Stimulated activated CD4-positive, alpha-beta T cell treated with anti-CD3 and anti-CD28 coated beads, Interleukin-12 subunit alpha, Interleukin-12 subunit beta, amount 100 ng/mL, for 4 hours (primary cell): ENCODE measurements around the gene PPP4R2.
"Not testable (repeated sequence)": the region's sequence is repeated elsewhere in the genome, so short reads cannot be mapped to it uniquely, and the experiment has no call there.

ENCODE experiments used
- DNase-seq: peaks from one replicate; pipeline ENCODE4 v3.0.0-alpha.2; 2020

The PPP4R2 gene

DNA sequence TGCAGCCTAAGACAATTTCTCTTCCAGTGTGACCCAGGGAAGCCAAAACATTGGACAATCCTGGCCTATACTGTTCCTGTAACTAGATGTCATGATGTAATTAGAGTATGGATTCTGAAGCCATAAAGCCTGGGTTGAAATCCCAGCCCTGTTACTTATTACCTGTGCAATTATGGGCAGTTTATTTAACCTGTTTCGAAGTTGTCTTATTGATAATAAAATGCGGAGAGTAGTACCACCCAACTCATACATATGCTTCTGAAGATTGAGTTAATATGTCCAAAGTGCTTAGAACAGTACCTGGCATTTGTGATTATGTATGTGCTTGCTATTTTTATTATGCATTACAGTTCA lies 30.1 kb downstream of the PPP4R2 start:
- DNase-seq: no peak

DNA sequence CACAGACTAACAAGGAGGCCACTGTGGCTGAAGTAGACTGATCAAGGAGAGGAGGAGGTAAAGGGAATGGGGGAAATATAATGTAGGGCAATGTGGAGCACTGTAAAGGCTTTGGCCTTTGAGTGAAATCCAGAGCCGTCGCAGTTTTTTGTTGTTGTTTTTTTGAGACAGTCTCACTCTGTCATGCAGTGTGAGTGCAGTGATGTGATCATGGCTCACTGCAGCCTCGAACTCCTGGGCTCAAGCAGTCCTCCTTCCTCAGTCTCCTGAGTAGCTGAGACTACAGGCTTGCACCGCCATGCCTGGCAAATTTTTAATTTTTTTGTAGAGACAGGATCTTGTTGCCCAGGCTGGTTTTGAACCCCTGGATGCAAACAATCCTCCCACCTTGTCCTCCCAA lies 32.2 kb downstream of the PPP4R2 start:
- DNase-seq: no peak

DNA sequence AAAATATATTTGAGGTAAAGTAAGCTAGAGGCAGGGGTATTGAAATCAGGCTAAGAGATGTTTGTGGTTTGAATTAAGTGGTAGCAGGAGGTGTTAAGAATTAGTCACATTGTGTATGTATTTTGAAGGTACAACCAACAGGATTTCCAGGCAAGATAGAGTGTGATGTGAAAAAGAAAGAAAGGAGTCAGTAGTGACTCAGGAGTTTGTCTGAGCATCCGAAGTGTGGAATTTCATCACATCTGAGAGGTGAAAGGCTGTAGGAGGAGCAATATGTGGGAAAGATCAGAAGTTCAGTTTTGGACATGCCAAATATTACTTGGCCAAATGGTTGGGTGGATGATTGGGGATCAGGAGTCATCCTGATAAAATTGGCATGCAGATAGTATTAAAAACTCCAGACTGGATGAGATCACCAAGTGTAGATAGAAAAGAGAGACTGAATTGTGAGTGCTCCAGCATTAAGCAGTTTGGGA lies 32.7 kb downstream of the PPP4R2 start:
- no peak for DNase-seq

DNA sequence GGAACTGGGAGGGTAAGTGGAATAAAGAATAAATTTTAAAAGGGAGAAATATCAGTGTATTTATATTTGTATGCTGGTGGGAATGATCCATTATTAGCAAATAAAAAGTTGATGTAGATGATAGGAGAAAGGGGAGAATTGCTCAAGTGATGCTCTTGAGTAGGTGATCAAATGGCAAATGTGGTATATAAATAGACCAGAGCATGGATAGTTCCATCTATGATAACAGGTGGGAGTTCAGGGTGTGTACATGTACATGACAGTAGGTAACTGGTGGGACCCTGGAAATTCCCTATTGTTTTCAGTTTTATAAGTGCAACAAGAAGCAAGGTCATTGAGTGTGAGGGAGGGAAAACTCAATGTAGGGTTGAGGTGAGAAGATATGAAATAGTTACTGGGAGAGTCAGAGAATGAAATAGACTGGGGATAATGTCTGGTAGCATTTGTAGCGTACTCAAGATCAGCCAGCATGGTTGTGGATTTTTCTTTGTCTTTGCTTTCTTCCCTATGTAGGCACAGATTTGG lies 33.5 kb downstream of the PPP4R2 start:
- no peak for DNase-seq

DNA sequence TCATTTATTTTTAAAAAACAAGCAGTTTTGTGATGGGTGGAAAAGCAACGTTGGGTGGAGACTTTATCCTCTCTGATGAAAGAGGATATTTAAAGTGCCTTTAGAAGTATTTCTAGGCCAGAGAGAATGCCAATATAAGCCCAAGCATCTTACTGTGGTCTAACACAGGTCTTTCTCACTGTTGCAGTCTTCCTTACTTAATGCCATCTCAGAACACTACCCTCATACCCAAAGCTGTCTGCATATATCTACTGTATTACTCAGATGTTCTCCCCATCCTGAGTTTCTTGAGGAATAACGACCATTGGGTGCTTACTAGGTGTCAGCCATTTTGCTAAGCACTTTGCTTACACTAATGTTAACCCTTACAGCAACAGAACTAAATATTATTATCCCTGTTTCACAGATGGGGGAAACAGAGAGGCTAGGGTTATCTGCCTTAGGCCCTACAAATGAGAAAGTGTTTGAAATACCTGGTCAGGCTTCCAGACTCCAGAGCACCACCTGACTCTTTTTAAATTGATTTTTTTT lies 35.0 kb downstream of the PPP4R2 start:
- DNase-seq: no peak

DNA sequence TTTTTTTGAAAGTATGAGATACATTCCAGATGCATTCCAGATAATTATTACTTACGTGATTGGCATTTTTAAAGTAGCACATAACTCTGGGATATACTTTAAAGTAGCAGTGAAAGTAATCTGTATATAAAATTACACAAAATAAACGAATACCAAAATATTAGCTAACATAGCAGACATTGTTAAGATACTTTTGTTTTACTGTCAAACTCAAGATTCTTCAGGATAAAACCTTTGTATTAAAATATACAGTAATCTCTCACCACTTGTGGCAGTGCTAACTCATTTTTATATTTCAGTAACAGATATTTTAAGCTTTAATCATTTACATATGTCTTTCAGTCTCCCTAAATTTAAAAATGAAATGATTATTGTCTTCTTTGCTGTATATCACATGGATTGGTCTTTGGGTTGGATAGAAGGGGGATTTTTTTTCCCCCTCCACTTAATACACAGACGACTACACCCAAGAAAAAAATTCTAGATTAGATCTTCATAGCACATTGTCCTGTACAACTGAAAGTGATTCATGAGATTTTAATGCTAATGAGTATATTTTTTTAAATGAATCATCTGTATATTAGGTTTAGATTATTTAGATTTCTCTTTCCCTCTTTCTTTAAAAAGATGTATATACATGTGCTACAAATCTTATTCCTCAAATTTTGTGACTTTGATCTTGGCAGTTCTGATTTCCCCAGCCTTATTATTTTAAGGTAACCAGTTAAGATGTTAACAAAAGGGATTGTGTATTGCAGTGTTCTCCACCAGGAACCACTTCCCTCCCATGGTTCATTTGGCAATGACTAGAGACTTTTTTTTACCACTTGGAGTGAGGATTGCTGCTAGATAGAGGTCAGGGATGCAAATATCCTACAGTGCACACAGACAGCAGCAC lies 40.3 kb downstream of the PPP4R2 start:
- no peak for DNase-seq

DNA sequence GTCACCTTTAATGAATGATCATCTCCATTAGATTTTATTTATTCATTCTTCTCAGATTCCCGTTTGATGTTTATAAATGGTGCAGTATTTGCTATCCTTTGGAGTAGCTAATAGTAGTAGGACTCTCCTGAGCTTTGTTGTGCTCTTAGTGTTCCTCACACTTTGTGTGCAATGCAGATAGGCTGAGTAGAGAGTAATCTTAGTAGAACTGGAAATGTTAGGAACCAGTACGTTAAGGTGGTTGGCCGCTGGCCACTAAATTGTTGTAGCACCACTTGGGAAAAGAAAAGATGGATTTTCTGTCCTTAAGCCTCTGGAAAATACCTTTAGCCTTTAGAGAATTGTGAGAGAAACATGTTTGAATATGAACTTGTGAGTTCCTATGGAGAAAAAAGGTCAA lies 44.9 kb downstream of the PPP4R2 start:
- DNase-seq: no peak

DNA sequence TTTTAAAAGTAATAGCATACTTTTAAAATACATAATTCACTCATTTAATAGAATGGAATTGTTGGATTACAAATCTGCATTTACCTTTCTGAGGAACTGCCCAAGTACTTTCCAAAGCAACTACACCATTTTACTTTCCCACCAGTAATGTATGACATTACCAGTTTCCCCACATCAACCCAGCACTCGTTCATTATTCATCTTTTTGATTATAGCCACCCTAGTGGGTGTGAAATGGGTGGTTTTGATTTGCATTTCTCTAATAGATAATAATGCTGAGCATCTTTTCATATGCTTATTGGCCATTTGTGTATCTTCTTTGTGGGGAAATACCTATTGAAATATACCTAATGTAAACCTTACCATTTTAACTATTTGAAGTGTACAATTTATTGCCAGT lies 46.8 kb downstream of the PPP4R2 start:
- DNase-seq: no peak

DNA sequence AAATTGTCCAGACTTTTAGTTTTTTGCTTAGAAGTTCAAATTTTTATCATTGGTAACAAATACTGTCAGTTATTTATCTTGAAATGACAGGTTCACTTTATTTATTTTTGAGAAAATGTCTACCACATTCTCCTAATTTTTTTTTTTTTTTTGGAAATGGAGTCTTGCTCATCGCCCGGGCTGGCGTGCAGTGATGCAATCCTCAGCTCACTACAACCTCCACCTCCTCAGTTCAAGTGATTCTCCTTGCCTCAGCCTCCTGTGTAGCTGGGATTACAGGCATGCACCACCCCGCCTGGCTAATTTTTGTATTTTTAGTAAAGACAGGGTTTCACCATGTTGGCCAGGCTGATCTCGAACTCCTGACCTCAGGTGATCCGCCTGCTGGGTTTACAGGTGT lies 48.8 kb downstream of the PPP4R2 start:
- no peak for DNase-seq

DNA sequence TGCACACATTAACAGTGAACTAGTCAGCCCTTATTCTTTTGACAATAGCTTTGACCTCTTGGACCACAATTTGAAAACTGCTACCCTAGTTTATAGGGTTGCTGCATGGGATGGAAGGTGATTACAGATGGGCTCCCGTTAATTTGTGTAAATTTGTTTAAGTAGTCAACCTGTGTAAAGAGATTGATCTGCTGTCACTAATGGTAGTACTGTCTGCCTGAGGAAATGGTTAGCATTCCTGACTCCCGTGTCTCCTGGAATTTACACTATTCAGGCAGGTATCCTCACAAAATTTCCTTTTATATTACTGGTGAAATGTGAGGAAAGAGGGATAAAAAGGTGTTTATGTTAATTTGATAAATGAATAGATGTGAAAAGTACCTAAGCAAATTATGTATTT lies 49.6 kb downstream of the PPP4R2 start:
- no peak for DNase-seq

DNA sequence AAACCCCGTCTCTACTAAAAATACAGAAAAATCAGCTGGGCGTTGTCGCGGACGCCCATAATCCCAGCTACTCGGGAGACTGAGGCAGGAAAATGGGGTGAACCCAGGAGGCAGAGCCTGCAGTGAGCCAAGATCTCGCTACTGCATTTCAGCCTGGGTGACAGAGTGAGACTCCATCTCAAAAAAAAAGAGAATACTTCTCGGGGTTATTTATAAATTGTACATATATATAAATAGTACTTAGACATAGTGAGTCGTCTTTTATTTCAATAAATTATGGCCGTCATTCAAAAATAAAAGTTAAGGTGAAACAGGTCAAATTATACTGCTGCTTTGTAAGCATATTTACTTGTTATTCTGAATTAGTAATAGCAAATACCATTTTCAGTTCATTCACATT lies 52.7 kb downstream of the PPP4R2 start:
- DNase-seq: no peak

DNA sequence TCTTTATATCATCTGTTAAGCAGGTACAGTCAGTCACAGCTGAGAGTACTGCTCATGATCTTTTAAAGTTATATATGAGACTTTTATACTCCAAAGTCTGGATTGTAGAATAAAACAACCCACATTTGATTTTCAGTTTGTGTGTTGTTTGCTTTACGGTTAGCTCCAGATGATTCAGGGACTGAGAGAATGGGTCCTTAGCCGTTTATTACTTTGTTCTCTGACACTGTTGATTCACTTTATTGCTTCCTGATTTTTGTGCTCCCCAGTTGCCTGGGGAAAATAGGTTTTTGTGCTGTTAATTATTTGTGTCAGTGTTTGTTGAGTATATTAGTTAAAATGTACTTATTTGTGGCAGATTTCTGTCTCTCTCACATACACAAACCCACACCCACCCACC lies 56.2 kb downstream of the PPP4R2 start:
- DNase-seq: no peak

DNA sequence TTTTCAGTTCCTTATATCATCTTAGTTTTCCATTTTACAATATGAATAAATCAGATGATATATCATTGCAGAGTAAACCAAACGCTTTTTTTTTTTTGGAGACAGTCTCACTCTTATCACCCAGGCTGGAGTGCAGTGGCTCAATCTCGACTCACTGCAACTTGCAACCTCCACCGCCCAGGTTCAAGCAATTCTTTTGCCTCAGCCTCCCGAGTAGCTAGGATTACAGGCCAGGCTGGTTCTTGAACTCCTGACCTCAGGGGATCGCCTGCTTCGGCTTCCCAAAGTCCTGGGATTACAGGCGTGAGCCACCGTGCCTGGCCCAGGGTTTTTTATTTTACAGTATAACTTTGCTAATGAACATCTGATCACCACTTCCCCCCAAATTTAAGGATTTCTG lies 59.0 kb downstream of the PPP4R2 start:
- no peak for DNase-seq

DNA sequence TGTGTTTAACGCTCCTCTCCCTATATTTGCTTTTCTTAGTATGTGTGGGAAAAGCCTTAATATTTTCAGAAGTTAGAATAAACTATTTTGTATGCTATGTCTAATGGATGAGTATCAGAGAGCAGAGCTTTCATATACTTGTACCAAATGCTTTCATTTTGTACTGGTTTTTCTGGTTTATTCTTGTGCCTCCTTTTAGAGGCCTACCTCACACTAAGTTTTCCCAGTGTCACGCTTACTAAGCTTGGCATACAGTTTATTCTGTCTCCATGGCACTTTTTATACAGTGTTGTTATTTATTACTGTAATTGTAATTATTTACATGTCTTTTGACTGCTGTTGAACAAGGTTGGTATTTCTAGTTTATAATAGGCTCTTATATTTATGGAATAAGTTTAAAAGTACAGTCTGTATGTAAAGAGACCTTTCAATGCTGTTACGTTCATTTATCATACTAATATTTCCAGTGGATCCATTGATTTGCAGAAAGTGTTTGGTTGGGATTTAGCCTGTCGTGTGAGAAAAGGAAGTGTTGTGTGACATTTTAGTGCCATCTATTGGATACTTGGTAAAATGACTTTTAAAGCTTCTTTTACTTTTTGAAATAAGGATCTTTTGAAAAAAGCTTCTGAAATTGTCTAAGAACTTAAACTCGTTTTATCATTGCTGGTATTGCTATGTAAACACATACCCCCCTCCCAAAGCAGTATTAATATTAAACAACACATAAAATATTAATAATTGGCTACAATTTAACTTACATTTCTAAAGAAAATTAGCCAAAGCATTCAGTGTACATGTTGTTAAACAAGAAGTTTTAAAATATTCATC lies 59.6 kb downstream of the PPP4R2 start:
- DNase-seq: no peak

DNA sequence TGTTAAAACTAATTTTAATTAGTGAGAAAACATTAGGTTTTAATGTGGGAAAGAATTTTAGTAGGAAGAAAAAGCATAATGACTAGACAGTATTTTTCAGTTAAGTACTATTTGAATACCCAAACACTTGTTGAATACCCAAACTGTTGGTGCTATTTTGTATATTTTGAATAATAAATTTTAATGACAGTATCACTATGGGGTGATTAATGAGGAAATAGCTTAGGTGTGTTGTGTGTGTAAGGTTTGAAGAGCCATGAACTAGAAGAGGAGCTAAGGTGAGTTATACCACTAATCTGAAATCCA lies 60.2 kb downstream of the PPP4R2 start:
- DNase-seq: no peak

DNA sequence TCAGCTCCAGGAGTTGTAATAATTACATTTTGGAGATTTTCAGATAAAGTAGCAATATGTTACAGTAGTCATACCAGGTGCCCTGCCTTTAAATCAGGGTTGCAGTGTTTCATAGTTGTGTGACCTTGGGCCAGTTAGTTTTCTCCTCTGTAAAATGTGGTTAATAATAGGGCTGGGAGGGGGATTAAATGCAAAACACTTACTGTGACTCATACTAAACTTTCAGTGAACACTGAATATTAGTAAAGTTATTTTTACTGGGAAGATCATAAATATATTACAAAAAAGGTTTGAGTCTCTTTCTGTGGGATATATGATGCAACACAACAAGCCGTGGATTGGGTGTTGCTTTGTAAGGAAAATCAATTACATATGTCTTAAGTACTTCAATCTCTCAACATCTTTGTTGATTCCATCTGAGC lies 63.7 kb downstream of the PPP4R2 start:
- no peak for DNase-seq

DNA sequence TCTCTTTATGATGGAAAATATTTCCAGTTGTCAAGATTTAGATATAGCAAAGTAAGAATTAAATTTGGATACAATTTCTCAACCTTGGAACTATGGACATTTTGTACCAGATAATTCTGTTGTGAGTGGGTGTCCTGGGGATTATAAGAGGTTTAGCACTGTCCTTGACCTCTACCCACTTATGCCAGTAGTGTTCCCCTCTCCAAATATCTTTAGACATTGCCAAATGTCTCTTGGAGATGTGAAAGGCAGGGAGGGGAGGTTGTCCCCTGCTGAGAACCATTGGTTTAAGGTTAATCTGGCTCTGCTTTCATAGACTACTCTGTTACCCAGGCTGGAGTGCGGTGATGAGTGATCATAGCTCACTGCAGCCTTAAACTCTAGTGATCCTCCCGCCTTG lies 64.8 kb downstream of the PPP4R2 start, which contains the start of gene EBLN2:
Gene EBLN2 (plus strand): TSS at position 244 of the 400 bp plus-strand sequence. CDS start 423 bp downstream, outside the sequence.
- no peak for DNase-seq

DNA sequence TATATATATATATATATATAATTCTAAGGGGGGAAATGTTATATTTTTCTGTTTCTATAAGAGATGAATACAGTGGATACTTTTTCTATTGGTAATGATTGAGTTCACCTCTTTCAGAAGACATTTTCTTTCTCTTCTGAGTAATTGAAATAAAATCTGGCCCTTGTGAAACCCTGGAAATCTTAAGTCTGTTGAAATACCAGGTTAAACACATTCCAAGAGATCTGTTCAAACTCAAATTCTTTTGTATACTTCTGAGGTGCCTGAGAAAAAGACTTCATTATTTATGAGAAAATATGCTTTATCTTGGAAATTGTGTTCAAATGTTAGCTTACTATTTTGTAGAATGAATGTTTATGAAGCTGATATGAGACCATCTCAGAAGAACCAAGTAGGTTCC lies 69.6 kb downstream of the PPP4R2 start:
- DNase-seq: not testable (repeated sequence)

DNA sequence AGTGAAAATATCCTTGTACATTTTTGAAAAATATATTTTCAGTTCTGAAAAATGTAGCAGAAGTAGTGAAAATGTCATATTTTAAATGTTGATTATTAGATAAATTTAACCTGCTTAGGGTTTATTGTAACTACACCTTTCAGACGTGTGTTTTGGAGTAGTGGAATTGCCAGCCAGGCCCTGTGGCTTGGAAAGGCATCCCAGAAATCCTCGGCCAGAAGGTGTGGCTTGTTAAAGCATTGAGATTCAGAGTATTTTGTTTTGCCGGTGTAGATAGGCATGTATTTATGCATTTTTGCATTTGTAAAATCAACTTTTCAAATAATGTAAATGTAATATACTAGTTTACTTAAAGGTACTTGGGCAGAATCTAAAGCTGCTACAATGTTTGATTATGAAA lies 71.8 kb downstream of the PPP4R2 start:
- no peak for DNase-seq

DNA sequence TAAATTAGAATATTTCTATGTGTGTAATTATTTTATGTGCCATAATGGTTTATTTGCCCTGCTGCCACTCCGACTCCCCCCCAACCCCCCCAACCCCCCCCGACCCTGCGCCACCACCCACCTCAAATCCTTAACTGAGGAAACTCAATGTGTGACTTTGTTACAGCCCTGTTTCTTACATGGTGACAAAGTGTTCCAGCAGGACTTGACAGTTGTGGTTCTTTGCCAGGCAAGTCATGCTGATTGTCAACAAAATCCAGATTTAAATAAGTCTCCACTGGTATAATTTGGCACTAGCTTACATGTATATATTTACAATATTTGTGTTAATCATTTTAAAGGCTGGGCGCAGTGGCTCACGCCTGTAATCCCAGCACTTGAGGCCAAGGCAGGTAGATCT lies 72.6 kb downstream of the PPP4R2 start:
- DNase-seq: no peak

DNA sequence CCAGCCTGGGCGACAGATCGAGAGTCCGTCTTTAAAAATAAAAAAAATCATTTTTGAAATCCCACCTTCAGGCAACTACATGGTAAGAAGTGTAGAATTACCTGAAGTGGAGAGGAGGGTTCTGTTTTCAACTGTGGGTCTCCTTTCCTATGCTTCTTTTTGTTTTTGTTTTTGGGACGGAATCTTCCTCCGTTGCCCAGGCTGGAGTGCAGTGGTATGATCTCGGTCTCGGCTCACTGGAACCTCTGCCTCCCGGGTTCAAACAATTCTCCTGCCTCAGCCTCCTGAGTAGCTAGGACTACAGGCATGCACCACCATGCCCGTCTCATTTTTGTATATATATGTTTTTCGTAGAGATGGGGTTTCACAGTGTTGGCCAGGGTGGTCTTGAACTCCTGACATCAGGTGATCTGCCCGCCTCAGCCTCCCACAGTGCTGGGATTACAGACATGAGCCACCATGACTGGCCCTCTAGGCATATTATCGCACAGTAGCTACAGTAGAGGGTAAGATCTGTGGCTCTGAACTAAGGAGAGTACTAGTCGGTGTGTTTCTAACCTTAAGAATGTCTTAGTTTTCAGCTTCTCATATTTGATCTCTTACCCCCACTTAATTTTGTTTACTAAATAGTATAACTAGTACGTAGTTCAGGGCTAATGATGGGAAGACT lies 73.3 kb downstream of the PPP4R2 start:
- DNase-seq: no peak

DNA sequence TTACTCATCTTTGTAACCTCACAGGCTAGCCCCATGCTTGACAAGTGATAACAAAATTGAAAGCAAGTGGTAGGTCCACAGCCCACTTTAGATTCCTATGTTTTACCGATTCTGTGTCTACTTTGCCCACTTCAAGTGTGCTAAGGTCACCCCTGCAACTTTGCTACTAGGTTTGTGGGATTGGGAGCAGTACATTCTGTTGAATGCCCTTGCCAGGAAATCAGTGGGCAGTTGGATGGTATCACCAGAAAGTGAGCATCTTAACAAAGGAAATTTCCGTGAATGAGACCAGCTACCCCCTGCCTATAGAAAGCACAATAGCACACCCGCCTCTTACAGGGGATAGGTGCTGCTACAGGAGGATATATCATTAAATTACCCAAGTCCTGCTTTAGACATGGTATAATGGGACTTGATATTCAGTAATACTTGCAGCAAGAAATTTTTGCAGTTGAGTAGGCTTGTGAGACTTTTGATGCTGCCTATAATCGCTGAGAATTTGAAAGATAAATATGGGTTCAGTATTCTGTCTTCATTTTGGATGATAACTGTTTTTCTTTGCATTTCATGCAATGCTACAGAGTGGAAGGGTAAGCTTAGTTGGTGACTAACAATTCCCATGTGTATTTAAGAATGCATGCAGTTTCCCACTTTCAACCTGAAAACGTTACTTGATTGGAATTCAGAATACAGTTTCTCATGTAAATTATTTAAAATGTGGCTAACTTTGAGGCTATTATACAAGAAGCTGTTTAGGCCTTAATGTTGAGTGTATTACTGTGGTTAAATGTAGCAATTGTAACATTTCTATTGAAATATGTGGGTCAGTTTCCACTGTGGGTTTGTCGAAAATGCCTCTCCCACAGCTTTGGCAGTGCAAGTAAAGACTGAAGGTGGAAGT lies 74.3 kb downstream of the PPP4R2 start:
- DNase-seq: no peak
